Right hindlimb (tissue), 1 donor: ENCODE results near the gene NHLH1.

ENCODE experiments used
- DNase-seq: peaks from one replicate; pipeline ENCODE4 v3.0.0-alpha.2; 2018

Gene NHLH1

DNA sequence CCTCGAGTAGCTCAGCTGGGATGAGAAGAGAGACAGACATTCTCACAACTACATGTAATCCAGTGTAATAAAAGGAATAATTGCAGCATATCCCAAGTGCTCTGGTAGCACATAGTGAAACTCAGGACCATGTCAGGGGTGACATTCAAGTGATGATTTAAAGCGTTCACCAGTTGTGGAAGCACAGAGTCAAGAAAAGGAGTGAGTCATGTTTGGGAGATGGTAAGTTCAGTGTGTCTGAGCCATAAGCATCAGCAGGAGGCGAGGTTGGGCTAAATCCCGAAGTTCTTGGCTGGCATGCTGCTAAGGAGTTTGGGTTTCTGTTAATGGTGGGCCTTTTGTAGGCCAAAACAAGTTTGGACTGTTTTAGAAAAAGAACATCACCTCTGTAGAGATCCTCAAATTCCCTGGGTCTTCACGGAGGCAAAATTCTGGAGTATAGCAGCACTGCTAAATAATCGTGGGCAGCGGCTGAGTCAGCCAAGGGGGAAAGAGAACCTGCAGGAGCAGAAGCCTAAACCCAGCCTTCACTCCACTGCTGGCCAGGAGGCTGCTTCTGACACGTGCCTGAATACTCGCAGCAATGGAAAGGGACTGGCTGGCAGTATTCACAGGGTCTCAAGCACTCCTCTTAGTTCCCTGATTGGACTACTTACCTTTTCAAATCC is 7.2 kb upstream of the NHLH1 start:
- DNase-seq = peak; percentile 13

DNA sequence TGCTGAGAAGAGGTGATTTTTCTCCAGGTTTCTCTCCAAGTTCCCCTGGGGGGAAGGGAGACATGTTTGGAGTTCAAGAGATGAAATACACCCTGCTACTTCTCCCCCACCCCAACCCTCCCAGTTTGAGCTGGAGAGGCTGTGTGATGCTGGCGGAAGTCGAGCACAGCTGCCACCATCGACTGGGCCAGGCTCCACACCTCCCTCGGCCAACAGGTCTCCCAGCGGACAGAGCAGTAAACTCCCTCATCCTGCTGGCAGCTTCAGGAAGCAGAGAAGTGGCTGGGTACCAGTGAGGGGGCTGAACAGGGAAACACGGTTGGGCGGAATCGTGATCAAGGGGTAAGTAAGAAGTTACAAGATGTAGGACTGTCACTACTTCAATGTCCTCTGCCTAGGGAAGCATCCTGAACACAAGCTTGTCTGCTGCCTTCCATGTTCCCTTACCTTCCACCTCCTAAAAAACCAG is 6.6 kb upstream of the NHLH1 start:
- peak; percentile 17 for DNase-seq

DNA sequence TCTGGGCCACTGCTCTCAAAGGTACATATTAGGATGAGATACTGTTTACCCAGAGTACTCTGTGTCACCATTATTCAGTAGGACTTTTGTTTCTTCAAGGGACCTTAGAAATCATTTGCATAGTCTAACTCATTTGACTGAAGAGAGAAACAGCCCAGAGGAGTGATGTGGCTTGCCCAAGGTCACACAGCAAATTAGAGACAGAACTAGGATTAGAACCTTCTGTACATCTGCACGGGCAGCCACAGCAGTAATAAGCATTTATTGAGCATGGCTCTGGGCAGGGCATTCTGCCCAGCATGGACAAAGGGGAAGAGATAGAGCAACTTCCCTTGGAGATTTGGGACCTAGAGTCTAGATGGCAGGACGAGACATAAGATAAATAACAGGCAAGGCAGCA is 5.7 kb upstream of the NHLH1 start:
- no peak for DNase-seq

DNA sequence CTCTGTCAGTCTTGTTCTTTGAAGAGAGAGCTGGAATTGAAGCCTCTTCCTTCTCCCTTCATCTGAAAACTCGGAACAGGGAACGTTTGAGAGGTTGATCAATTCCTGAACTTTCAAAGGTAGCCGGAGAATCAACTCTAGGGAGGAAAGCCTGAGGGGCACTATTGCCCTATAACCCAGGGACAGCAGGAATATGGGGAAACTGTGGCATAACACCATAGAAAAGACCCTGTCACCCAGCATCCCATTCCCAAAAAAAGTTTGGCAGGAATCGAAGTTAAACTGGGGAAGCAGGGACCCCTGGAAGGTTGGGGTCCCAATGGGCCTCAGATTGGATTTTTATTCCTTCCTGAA is 5.1 kb upstream of the NHLH1 start:
- no peak for DNase-seq

DNA sequence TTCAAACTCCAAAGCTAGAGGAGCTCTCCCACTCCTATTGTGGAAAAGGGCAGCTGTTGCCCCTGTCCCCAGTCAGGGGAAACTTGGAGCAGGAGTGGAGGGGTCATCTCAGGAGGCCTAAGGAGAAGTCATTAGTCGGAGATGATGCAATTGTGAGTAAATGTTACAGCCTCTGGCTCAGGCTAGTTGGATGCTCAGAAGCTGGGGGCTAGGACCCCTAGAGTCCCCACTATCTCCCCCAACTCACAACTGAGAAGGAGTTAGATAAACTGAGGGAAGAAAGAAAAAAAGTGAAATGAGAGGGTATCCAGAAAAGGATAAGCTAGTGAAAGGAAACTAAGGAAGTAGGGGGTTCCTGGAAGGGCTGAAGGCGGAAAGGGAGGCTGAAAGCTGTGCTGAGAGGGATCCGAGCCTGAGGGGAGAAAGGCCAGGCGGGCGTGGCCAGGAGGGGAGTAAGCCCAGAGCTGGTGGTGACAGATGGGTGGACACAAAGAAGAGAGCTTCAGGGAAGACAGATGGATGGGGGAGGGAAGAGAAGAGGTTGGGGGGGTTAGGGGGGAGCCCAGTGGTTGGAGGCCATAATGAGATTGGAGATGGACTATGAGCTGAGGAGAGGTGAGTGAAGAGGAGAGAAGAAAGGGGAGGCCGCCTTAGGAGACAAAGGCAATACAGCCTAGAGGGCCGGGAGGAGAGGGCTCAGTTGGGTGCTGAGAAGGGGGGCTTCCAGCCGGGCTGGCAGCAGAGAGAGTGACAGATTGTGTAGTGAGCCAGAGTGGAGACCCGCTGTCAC is 4.5 kb upstream of the NHLH1 start:
- peak; percentile 19 for DNase-seq

DNA sequence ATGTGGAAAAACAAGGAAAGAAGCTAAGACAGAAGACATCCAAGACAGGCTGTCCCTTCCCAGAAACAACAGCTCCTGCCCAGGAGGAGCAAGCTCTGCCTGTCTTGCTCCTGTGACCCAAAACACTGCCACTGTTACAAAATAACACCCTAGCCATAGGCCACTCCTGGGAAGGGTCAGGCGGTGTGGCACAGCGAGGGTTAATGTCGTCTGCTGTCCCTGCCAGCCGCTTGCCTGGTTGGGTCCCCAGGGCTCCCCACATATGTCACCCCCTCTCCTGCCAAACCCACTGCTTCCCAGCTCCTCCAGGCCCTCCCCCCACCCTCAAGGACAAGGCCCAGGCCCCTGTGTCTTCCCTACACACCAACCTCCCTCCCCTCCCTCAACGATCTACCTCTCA is 3.9 kb upstream of the NHLH1 start:
- DNase-seq = peak; percentile 6

DNA sequence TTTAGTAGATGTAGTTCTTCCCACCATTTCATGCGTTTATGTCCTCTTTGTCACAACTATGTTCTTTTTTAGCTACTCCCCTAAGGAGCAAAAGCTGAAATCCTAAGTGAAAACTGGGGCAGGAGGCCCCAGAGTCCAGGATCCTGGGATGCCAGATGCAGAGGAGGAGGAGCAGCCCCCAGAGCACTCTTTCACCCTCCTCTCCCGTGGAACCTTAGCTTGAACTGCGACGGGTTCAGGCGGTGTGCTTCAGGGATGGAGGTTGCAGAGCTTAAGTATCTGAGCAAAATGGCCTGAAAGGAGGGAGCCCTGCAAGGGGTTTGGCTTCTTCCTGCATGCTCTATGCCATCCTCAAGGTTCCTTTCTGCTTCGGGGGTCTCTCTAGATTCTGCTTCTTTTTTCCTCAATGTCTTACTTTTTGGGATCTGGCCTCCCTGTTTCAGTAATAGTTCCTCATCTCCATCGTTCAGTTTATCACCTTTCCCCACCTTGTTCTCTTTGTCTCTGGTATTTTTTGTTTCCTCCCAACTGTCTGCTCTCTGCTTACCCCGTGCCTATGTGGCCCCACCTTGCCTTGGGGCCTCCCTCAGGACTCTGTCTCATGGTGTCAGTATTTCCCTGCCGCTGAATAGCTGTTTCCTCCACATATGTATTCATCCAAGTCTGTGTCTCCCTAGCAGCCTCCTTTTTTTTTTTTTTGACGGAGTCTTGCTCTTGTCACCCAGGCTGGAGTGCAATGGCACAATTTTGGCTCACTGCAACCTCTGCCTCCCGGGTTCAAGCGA is 2.7 kb upstream of the NHLH1 start:
- no peak for DNase-seq

DNA sequence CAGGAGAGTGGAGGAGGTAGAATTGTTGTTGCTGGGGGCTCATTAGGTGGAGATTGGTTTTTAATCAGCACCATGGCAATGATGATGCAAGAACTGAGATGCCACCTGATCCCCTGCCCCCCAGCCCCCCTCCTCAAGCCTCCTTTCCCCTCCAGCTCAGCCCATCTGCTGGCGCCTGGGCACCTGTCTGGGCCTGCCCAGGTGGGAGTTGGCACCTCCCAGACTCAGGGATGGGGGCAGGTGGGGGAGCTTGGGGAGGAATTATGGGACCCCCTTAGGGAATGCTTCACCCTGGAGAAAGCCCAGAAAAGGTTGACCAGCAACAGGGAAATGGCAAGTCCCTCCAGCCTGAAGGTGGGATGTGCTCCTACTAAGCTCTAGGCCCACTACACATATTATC is 1.5 kb upstream of the NHLH1 start:
- DNase-seq = peak; percentile 7

DNA sequence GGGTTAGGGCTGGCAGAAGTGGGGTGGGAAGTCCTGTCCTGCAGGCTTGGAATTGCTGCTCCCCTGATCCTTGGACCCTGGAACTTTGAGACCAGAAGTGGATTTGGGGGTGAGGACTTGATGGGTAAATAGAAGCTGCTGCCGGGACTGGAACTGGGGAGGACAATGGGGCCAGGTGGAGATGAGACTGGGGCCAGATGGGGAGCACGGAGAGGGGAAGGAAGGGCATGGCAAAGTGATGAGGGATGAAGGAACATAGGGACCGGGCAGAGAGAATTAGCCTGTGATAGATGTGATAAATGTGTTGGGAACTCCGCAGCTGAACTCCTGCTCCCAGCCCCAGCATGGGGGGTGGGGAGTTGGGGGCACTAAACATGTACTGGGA is 637 bp downstream of the NHLH1 start:
- DNase-seq = no peak

DNA sequence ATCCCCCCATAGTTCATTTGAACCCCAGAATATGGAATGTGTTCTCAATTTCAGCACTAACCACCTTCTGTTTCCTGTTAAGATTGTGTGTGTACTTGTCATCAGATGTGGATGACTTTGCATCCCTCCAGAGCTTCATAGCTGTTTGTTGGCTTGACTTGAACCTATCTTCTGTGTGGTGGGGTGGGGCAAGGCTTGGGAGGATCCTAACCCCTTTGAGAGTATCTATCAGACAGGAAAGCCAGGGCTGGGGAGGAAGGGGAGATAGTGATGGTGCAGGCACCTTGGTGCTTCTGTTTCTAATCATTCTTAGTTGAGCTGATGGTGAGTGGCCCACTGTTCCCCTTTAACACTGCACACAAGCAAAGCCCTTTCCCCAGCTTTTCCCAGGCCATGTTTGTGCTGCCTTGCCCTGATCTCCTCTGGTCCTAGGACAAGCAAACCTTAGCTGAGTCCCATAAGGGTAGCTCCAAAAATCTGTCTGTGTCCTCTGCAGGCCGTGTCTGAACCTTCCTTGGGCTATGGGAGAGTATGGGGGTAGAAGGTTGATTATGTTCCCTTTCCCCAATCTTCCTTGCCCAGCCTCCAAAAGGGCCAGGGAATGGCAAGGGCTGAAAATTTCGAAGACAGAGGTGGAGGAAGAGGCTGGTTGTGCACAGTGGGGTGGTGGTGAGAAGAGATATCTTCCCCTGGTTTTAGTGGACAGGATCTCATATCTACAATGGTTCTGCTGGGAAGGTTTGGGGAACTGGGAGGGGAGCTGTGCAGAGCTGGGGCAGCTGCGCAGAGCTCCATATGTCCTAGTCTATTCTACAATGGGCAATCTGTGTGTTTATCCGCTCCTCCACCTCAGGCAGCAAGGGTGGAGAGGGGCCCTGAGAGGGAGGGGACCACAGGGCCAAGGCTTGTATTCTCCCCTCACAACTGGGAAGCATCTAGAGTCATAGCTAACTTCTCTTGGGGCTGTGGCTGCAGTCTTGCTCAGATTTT is 1.4 kb downstream of the NHLH1 start:
- DNase-seq = peak; percentile 11

DNA sequence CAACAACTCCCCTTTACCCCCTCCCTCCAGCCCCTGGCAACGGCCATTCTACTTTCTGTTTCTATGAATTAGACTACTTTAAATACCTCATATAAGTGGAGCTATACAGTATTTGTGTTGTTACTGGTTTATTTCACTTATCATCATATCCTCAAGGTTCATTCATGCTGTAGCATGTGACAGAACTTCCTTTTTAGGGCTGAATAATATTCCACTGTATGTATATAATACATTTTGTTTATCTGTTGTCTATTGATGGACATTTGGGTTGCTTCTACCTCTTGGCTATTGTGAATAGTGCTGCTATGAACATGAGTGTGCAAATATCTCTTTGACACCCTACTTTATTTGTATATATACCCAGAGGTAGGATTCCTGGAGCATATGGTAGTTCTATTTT is 2.2 kb downstream of the NHLH1 start:
- no peak for DNase-seq

DNA sequence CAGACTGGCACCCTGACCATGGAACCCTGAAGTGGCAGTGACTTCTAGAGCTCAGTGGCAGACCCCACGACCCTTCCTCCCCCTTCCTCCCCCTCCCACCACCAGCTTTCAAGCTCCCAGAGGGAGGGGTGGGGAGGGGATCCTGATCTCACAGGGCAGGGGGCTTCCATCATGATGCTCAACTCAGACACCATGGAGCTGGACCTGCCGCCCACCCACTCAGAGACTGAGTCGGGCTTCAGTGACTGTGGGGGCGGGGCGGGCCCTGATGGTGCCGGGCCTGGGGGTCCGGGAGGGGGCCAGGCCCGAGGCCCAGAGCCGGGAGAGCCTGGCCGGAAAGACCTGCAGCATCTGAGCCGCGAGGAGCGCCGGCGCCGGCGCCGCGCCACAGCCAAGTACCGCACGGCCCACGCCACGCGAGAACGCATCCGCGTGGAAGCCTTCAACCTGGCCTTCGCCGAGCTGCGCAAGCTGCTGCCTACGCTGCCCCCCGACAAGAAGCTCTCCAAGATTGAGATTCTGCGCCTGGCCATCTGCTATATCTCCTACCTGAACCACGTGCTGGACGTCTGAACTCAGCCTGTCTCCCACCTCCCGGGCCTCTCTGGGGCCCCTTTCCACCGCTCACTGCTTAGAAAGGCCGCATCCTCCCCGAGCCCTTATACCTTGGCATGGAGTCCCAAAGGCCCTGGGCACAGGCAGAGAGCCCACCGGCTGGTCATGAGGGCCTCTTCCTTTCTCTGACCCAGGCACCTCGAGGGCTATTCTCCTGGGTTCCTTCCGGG is 3.9 kb downstream of the NHLH1 start:
- no peak for DNase-seq

DNA sequence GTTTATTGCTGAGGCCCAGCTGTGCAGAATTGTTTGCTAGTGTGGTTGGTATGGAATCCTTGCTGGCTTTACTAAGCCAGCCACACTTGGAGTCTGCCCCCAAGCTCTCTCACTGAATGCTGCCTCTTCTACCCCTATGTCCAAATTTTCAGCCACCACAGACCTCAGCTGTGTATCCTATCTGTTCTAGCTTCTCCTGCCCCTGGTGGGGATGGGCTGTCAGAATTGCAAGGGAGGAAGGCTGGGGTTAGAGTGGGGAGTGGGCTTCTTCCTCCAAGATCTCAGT is 4.4 kb downstream of the NHLH1 start:
- DNase-seq = no peak

DNA sequence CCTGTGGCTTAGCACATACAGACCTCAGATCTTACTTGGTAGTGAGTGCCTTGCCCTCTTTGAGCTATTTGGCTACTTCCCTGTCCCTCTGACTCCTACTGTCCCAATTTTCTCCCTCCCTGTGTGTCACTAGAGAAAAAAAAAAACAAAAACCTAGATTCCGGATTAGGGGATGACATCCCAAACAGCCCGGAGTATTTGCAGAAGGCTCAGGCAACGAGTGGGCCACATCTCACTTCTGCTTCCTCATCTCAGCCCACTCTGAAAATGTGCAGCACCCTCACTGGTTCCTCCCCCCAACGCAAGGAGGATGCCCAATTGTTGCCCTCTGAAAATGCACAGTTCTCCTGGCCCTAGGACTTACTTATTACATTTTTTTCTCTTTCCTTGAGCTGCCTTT is 4.9 kb downstream of the NHLH1 start:
- no peak for DNase-seq

DNA sequence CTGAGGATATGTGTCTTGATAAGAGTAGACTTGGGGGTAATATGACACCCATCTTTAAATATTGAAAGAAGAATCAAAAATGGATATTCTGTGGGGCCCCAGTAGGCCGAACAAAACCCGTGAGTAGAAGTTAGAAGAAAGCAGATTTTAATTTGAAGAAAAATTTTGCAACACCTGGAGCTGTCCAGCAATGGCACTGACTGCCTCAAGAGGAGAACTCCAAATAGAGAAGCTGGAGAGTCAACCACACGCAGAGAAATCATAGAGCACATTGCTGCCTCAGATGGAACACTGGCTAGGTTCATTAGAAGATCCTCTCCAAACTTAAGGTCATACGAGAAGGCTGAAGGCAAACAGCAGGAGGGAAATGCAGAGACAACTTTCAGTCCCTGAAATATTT is 6.8 kb downstream of the NHLH1 start:
- DNase-seq = no peak

DNA sequence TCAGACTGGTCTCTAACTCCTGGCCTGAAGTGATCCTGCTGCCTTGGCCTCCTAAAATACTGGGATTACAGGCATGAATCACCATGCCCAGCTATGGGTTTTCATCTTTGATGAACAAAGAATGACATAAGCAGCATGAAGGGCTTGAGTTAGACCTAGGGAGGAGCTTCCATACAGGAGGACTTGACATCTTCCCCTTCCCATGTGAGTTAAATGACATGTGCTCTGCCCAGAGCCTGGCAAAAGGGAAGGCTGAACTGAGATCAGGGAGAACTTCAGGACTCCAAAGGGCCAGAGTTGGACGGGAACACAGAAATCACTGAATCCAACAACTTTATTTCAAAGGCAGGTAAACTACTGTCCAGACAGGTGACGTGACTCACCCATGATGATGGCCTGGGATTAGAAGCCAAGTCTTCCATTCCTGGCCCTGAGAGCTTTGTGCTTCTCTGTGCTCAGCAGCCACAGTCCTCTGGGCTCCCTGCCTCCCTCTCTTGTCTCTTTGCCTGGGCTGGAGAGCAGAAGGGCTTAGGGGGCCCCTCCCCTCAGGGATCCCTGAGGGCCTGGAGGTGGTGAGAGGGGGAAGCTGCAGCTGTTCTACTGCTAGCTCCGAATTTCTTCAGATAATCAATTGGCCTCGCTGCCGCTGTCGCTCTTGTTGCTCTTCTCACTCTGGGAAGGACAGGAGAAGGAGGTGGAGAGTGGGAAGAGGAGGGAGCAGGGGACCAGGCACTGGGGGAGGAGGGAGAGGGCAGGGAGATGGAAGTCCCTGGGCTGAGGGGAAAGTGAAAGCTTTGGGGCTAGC is 7.6 kb downstream of the NHLH1 start:
- DNase-seq = peak; percentile 81

DNA sequence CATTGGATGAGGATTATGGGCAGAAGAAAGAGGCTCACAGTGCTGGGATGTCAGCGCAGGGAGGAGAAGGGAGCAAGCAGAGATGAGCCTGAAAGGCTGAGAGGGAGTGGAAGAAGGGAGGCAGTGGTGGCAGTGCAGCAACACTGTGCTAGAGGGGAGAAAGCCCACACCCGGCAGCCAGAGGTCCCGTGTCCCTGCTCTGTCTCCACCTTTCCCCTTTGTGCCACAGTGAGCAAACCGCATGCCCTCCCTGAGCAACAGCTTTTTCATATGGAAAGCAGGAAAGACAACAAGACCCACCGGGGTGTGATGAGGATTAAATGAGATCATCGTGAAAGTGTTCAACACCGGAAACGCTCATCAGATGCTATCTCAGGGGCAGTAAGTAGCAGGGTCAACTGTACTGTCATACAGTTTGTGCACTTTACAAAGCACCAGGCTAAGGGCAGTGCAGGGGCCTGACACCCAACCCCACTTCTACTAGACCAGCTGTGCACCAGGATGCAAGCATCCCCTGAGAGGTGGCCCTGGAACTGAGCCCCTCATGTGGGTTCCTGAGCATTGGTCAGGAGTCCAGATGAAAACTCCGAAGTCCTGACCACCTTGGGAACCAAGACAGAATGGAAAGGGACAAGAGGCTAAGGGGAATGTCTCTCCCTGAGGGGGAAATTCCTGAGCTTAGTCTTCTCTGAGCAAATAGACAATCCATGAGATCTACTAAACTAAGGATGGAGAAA is 9.1 kb downstream of the NHLH1 start:
- no peak for DNase-seq

DNA sequence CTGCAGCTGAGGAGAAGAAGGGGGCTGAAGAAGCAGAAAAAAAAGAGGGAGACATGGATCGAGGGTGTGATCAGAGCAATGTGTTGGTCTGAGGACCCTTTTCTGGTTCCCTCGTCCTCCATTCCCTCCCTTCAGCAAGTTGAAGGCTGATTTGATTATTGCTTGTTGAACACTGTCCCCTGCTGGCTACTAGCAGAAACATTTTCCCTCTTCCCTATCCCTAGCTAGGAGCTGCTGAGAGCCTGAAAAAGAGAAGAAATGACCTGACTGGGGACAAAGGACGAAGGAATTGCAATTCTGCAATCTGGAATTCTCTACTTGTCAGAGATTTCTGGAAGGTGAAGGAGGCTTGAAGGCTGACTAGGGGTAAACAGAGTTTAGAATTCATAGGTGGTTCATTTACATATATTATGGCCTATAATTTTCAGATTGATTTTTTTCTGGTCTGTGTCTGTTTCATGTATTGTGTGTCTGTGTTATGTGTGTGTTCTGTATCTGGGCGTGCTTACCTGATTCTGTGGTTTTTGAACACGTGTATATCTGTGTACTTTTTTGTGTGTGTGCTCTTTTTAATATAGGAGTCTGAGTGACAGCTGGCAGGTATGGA is 9.8 kb downstream of the NHLH1 start:
- DNase-seq = peak; percentile 48

DNA sequence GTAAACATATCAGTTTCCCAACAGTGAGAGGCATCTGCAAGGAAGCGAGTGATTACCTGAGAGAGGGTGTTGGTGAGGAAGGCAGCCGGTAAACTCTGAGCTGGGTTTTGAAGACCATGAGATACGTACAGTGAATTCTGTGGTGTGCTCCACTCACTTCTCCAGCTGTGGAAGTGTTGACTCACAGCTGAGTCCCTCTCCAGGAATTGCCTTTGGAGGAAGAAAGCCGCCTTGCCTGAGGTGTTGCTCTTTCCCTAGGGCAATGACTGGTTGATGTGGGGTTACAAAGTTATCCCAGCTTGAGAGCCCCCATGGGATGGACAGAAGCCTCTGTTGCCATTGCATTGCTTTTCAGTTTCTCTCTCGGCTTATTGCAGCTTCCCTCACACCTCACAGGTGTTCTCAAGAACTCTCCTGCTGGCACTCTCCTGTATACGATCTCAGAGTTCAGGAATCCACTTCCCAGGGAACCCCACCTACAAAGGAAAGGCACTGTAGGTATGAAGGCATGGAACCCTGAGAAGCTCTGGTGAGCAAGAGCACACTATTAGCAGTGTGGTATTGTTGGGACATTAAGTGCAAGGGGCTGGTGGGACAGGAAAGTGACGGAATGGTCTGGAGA is 10.8 kb downstream of the NHLH1 start:
- no peak for DNase-seq
